ENCODE data around the gene HLF.
"Not testable (repeated sequence)": the region's sequence is repeated elsewhere in the genome, so short reads cannot be mapped to it uniquely, and the experiment has no call there.

Gene HLF

DNA sequence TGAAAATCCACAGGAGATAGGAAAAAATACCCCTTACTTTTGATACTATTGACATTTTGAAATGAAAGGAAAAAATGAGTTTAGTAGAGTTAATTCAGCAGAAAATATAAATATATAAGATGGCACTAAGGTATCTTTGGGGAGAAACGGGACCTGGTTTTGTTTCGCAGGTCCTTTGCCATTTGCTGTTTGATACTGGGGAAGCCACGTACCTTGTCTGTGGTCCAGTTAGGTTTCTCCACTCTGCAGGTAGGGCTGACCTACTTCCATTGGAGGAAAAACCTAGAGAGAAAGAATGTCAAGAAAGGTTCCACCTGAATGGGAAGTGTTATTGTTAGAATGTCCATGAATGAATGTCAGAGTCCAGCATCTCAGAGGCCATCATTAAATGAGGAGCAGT, 48.1 kb downstream of the HLF start:
- no peak for DNase-seq (ENCODE audit: low read depth)

- no peak for DNase-seq (ENCODE audit: low read depth)
Measured at GRCh38 chr17:55314061-55314783, 49.5 kb downstream of the HLF start.

DNA sequence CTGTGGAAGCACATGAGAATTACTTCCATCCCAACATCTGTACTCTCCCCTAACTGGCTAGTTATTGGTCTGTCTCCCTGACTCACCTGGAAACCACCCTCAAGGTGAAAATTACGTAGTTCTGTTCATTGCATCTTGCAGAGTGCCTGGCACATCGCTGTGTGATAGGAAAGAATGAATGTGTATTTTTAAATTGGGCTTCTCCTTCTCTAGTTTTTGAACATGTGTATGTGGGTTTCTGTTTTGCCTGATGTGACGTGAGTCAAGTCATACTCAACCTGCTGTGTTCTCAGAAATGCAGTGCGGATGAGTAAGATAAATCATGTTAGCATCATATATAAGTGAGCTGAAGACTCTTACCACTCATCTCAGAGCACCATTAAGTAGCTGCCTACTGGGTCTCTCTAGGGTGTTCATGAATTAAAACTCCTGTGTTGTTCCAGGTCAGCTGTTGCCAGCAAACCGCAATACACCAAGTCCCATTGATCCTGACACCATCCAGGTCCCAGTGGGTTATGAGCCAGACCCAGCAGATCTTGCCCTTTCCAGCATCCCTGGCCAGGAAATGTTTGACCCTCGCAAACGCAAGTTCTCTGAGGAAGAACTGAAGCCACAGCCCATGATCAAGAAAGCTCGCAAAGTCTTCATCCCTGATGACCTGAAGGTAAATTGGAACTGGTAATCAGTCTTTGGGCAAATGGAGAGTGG, 50.2 kb downstream of the HLF start:
- DNase-seq (ENCODE audit: low read depth): no peak

- no peak for DNase-seq (ENCODE audit: low read depth)
Measured at GRCh38 chr17:55316499-55316898, 51.7 kb downstream of the HLF start.

- DNase-seq (ENCODE audit: low read depth): no peak
Measured at GRCh38 chr17:55317284-55317683, 52.5 kb downstream of the HLF start.

GRCh38 chr17:55318081-55318480, 53.3 kb downstream of the HLF start:
- DNase-seq (ENCODE audit: low read depth): no peak

DNA sequence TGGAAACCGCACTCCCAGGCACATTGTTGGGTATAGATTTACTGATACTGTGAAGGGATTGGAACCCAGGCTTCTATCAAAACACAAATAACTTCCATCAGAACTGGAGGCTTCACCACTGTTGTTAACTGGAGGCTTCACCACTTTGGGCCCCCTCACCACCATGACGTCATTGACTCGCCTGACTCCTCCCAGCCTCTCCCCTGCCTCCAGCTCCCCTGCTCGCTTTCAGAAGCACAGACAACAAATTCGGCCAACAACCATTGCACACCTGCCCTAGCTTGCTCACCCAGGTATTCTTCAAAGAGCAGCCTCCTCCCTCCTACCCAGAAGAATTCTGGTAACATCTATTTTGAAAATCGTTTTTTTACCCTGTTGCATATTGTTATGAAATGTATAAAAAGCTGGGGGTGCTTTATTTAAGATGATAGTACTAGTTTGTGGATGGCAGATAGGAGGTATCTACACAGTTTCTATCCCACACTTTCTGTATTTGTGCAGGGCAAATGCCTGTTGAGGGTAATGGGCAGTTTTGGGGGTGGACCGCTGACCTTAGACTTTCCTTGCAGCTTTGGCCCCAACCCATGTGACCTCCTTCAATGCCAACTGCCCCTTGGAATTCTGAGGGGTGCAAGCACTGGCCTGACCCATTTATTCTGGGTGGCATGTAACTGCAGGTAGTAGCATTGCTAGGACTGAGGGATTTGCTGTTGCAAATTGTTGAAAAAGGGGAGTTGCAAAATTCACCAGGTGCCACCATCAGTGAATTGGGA, 54.1 kb downstream of the HLF start:
- DNase-seq (ENCODE audit: low read depth): no peak

DNA sequence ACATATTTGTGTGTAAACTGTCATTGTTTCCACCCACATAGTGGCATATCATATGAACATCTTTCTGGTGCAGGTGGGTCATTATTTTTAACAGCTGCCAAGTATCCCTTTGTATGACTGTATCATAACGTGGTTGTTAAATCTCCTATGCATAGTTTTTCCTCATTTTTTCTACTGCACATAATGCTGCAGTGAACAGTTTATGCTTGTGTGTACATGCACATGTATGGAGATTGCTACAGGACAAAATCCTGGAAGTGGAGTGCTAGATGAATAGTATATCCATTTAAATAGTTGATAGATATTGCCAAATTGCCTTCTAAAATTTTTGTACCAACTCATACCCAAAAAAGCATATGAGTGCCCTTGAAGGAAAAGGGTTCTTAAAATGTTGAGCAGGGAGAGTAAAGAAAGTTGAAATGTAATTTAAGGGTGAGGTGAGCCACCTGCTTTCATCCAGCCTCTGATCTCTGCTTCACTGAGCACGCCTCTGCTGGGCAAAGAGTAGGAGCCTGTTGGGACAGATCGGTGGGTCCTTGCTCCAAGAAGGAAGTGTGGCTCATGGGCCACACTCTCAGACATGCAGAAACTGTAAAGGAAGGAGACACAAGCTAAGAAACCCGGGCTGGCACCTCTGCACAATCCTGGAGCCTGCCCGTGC, 55.3 kb downstream of the HLF start:
- no peak for DNase-seq (ENCODE audit: low read depth)

DNA sequence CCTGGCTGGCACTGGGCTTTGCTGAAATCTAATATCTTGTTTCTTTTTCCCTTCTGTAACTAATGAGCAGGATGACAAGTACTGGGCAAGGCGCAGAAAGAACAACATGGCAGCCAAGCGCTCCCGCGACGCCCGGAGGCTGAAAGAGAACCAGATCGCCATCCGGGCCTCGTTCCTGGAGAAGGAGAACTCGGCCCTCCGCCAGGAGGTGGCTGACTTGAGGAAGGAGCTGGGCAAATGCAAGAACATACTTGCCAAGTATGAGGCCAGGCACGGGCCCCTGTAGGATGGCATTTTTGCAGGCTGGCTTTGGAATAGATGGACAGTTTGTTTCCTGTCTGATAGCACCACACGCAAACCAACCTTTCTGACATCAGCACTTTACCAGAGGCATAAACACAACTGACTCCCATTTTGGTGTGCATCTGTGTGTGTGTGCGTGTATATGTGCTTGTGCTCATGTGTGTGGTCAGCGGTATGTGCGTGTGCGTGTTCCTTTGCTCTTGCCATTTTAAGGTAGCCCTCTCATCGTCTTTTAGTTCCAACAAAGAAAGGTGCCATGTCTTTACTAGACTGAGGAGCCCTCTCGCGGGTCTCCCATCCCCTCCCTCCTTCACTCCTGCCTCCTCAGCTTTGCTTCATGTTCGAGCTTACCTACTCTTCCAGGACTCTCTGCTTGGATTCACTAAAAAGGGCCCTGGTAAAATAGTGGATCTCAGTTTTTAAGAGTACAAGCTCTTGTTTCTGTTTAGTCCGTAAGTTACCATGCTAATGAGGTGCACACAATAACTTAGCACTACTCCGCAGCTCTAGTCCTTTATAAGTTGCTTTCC, 56.0 kb downstream of the HLF start:
- DNase-seq (ENCODE audit: low read depth): no peak

- DNase-seq (ENCODE audit: low read depth): no peak
Measured at GRCh38 chr17:55321427-55322060, 56.8 kb downstream of the HLF start.

GRCh38 chr17:55322453-55322985, 57.8 kb downstream of the HLF start:
- no peak for DNase-seq (ENCODE audit: low read depth)

DNA sequence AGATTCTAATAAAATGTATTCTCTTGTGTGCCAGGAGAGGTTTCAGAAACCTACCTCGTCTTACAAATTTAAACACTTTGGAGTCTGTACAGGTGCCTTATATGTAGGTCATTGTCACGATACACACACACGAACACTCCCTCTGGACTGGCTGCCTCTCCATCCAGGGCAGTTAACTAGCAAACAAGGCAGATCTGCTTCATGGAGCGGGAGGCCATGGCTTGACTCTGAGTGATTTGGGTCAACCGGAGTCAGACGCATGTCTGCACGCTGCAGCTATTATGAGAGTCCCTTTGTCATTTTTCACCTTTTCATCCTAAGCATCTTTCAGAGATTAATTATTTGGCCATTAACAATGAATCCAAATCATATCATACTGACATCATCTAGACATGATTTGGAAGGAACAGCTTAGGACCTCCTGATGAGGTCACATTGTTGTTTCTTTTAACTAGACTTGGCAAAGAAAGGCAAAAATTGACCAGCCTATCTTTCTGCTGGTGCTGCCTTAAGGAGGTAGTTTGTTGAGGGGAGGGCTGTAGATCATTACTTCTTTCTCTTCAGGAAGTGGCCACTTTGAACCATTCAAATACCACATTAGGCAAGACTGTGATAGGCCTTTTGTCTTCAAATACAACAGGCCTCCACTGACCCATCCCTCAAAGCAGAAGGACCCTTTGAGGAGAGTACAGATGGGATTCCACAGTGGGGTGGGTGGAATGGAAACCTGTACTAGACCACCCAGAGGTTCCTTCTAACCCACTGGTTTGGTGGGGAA, 58.9 kb downstream of the HLF start:
- DNase-seq (ENCODE audit: low read depth): no peak

GRCh38 chr17:55324296-55324978, 59.7 kb downstream of the HLF start:
- DNase-seq (ENCODE audit: low read depth): no peak

GRCh38 chr17:55325406-55325805, 60.6 kb downstream of the HLF start:
- DNase-seq (ENCODE audit: low read depth): no peak

GRCh38 chr17:55326030-55326429, 61.3 kb downstream of the HLF start:
- DNase-seq (ENCODE audit: low read depth): no peak

DNA sequence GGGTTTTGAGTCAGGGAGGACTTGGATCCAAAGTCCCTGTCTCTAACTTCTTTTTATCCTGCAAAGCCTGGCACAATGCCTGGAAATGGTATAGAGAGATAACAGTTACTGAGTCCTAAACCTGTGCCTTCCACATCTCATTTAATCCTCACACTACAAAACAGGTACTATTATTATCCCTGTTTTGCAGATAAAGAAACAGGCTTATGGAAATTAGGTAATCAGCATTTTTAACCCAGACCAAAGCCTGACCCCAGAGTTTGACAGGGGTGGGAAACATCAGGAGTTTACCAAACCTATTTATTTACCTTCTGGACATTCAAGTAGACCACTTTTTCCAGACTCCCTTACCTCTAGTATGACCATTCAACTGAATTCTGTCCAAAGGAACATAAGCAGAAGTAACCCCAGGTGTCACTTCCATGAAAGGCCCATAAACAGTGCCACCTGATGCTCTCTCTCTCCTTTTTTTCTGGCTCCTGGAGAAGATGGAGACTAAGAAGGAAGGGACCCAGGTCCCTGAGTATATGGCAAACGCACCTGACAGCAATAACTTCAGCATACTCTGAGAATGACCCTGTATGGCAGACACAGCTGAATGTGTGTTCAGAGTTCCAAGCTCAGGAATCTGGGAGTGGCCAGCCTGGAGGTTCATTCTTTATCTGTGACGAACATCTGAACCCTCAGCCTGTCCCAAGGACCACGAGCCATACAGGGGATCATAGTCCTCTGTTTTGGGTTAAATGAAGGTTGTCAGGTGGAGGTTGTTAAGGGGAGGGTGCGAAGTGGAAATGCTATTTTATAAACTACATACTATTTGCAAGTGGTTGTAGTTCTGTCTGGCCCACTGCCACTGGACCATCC, 62.7 kb downstream of the HLF start:
- no peak for DNase-seq (ENCODE audit: low read depth)

DNA sequence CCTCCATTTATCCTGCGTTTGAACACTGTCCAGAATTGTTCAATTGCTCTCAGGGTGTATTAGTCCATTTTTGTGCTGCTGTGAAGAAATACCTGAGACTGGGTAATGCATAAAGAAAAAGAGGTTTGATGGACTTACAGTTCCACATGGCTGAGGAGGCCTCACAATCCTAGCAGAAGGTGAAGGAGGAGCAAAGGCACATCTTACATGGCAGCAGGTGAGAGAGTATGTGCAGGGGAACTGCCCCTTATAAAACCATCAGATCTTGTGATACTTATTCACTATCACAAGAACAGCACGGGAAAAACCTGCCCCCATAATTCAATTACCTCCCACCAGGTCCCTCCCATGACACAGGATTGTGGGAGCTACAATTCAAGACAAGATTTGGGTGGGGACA, 63.8 kb downstream of the HLF start:
- not testable (repeated sequence) for DNase-seq (ENCODE audit: low read depth)

- no peak for DNase-seq (ENCODE audit: low read depth)
Measured at GRCh38 chr17:55330344-55330933, 65.7 kb downstream of the HLF start.
